Measurements from ENCODE around the gene CPA1.
A peak's percentile ranks its signal among the peaks of the same experiment; 100 is the strongest.

The CPA1 gene

DNA sequence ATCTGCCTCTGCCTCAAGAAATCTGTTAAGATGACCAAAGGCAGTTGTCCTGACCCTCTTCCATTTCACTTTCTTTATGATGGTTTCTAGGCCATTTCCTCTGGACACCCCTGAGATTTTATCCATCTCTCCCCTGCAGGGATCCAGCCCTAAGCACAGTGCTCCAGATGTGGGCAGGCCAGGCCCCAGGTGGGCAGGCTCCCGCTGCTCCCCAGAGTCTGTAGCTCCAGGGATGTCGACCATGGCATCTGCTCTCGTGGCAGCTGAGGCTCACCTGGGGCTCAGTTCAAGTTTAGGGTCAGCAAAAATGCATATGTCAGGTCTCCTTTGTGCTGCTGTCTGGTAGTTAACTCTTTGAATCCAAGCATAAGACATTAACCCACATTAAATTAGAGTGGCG lies 48.7 kb downstream of the CPA1 start:
- TF ChIP-seq, protein P1, sequence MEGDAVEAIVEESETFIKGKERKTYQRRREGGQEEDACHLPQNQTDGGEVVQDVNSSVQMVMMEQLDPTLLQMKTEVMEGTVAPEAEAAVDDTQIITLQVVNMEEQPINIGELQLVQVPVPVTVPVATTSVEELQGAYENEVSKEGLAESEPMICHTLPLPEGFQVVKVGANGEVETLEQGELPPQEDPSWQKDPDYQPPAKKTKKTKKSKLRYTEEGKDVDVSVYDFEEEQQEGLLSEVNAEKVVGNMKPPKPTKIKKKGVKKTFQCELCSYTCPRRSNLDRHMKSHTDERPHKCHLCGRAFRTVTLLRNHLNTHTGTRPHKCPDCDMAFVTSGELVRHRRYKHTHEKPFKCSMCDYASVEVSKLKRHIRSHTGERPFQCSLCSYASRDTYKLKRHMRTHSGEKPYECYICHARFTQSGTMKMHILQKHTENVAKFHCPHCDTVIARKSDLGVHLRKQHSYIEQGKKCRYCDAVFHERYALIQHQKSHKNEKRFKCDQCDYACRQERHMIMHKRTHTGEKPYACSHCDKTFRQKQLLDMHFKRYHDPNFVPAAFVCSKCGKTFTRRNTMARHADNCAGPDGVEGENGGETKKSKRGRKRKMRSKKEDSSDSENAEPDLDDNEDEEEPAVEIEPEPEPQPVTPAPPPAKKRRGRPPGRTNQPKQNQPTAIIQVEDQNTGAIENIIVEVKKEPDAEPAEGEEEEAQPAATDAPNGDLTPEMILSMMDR (conservative IDR thresholded peaks at IDR 0.05; ENCODE audit: low read depth, low read length): no peak
- Histone ChIP-seq H3K27ac (no peak overlapping the region), H3K79me2 (ENCODE audit: insufficient read depth, low read depth) (no peaks in the 10 kb centered on the region), H3K36me3 (ENCODE audit: insufficient read depth) (no peaks in the 10 kb centered on the region), H3K27me3 (ENCODE audit: insufficient read depth, low read depth) (no peaks in the 10 kb centered on the region), H4K20me1 (ENCODE audit: insufficient read depth) (no peaks in the 10 kb centered on the region), H3K4me1 (ENCODE audit: low read depth, poor library complexity, severe bottlenecking) (peaks cover 15% of the 10 kb centered on the region), H3K9ac (no peak overlapping the region), H3K4me2 (no peak overlapping the region), H2AFZ (ENCODE audit: low read depth) (no peak overlapping the region), H3K4me3 (IDR thresholded peaks at IDR 0.05; ENCODE audit: insufficient read depth, low read depth, low read length) (no peak overlapping the region)

DNA sequence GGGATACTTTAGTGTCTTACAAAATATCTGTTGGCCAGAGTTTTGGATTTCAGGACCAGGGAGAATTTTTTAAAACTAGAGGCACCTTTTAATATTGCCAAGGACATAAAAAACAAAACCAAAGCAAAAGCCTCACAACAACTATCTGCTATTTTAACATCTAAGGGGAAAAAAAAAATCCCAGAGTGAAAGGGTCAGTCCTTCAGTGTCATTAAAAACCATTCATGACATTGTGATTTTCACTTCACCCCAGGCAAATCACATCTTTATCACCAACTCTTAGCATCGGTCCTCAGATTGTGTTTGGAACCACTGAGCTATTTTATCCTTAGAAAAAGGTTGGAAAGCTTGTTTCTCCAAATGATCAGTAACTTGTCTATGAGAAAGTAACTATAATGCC lies 49.8 kb downstream of the CPA1 start:
- Histone ChIP-seq H4K20me1 (ENCODE audit: insufficient read depth) (no peaks in the 10 kb centered on the region), H3K27ac (no peak overlapping the region), H2AFZ (ENCODE audit: low read depth) (no peak overlapping the region), H3K4me3 (IDR thresholded peaks at IDR 0.05; ENCODE audit: insufficient read depth, low read depth, low read length) (no peak overlapping the region), H3K79me2 (ENCODE audit: insufficient read depth, low read depth) (no peaks in the 10 kb centered on the region), H3K36me3 (ENCODE audit: insufficient read depth) (no peaks in the 10 kb centered on the region), H3K27me3 (ENCODE audit: insufficient read depth, low read depth) (no peaks in the 10 kb centered on the region), H3K4me2 (no peak overlapping the region), H3K4me1 (ENCODE audit: low read depth, poor library complexity, severe bottlenecking) (peaks cover 15% of the 10 kb centered on the region), H3K9ac (no peak overlapping the region)
- TF ChIP-seq, protein P1 (conservative IDR thresholded peaks at IDR 0.05; ENCODE audit: low read depth, low read length): no peak

DNA sequence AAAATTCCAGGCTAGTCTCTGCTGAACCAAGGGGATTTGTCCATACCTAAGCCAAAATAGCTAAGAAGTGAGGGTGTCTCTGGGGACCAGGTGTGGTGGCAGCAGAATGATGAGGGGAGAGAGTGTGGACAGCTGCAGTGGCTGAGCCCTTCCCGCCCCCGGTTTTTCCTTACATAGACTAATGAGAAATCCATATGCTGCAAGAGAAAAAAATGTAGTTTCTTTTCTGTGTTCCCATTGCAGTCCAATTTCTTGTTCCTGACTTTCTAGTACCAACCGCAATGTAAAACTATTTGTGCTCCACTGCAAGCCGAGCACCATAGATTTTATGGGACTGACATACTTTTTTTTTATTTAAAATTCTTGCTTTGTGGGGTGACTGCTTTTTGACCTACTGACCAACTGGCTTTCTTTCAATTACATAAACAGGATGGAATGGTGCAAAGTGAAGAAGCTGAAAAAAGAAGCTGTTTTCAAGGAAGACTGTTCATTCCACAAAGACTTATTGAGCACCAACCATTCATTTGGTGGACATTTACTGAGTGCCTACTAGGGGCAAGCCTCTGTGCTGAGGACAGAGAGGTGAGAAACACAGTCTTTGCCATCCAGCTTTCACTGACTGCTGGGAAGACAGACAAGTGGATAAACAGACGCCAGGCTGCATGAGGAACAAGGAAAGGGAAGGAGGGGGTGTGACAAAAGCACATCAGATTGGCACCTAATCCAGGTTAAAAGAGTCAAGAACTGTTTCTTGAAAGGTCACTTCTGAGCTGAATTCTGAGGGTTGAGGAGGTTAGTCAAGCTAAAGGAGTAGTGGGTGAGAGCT lies 50.8 kb downstream of the CPA1 start:
- no peaks in the 10 kb centered on the region for H4K20me1 ChIP-seq (ENCODE audit: insufficient read depth)
- peaks cover 15% of the 10 kb centered on the region for H3K4me1 ChIP-seq (ENCODE audit: low read depth, poor library complexity, severe bottlenecking)
- H3K79me2 ChIP-seq (ENCODE audit: insufficient read depth, low read depth): no peaks in the 10 kb centered on the region
- H3K27me3 ChIP-seq (ENCODE audit: insufficient read depth, low read depth): no peaks in the 10 kb centered on the region
- no peak overlapping the region for H3K27ac ChIP-seq
- no peak overlapping the region for H3K4me2 ChIP-seq
- H3K9ac ChIP-seq: no peak overlapping the region
- H2AFZ ChIP-seq (ENCODE audit: low read depth): no peak overlapping the region
- no peaks in the 10 kb centered on the region for H3K36me3 ChIP-seq (ENCODE audit: insufficient read depth)
- H3K4me3 ChIP-seq (IDR thresholded peaks at IDR 0.05; ENCODE audit: insufficient read depth, low read depth, low read length): no peak overlapping the region
- TF ChIP-seq, protein P1 (conservative IDR thresholded peaks at IDR 0.05; ENCODE audit: low read depth, low read length): no peak

- H3K79me2 ChIP-seq (ENCODE audit: insufficient read depth, low read depth): no peaks in the 10 kb centered on the region
- H3K27ac ChIP-seq: no peak overlapping the region
- H3K4me2 ChIP-seq: peak overlapping the region; percentile 10; the same call in 1 of the 2 replicates
- TF ChIP-seq, protein P1 (conservative IDR thresholded peaks at IDR 0.05; ENCODE audit: low read depth, low read length): no peak
- no peak overlapping the region for H2AFZ ChIP-seq (ENCODE audit: low read depth)
- H3K27me3 ChIP-seq (ENCODE audit: insufficient read depth, low read depth): no peaks in the 10 kb centered on the region
- H3K36me3 ChIP-seq (ENCODE audit: insufficient read depth): no peaks in the 10 kb centered on the region
- no peak overlapping the region for H3K9ac ChIP-seq
- H3K4me3 ChIP-seq (IDR thresholded peaks at IDR 0.05; ENCODE audit: insufficient read depth, low read depth, low read length): no peak overlapping the region
- no peaks in the 10 kb centered on the region for H4K20me1 ChIP-seq (ENCODE audit: insufficient read depth)
- peaks cover 15% of the 10 kb centered on the region for H3K4me1 ChIP-seq (ENCODE audit: low read depth, poor library complexity, severe bottlenecking)
Observed at GRCh38 chr7:130432886-130433285, 52.6 kb downstream of the CPA1 start.

All from KMS-11 (cell line).